ENCODE measurements around the gene SGCG.

SGCG gene

DNA sequence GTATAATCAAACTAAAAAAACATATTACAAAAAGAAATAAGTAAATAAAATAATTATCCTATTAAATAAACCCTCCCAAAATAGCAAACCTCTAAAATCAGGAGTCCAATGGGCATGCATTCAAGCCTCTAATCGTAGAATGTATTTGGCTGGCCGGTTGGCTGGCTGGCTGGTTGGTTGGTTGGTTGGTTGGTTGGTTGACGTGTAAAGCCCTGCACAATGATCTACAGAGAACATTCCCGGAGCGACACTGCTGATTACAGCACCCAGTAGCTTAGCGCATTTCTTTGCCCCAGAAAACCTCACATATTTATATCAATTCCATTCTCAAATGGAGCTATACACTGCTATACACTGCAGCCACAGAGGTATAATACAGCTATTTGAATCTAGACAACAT, 187.1 kb downstream of the SGCG start:
- no peak overlapping the region for H3K4me3 ChIP-seq (ENCODE audit: low read length, poor library complexity, severe bottlenecking)
- no peak overlapping the region for H2AFZ ChIP-seq (ENCODE audit: low read length)
- H3K4me2 ChIP-seq (ENCODE audit: low read depth, low read length, poor library complexity, severe bottlenecking): no peak overlapping the region
- no peaks in the 10 kb centered on the region for H3F3A ChIP-seq (ENCODE audit: low read depth)
- H3K9me3 ChIP-seq (ENCODE audit: insufficient read depth, low read depth, low read length): no peaks in the 10 kb centered on the region
- H3K4me1 ChIP-seq (ENCODE audit: insufficient read depth, low read length, poor library complexity, severe bottlenecking): peaks cover 14% of the 10 kb centered on the region
- peaks cover 68% of the 10 kb centered on the region for H3K36me3 ChIP-seq (ENCODE audit: insufficient read depth, low read length)
- no peaks in the 10 kb centered on the region for H3K27me3 ChIP-seq (ENCODE audit: insufficient read depth, low read length, poor library complexity, severe bottlenecking)
- peaks cover 17% of the 10 kb centered on the region for H4K20me1 ChIP-seq (ENCODE audit: insufficient read depth, low read length, poor library complexity, severe bottlenecking)
- no peaks in the 10 kb centered on the region for H3K9me2 ChIP-seq (replicated peaks; ENCODE audit: low read depth, low read length)
- H3K79me2 ChIP-seq (ENCODE audit: insufficient read depth, low read length): peaks cover 27% of the 10 kb centered on the region
- H3K9ac ChIP-seq (ENCODE audit: low read depth, low read length, poor library complexity, severe bottlenecking): no peak overlapping the region
- TF ChIP-seq EZH2phosphoT487 (IDR thresholded peaks at IDR 0.05; ENCODE audit: borderline replicate concordance): no peak
- TF ChIP-seq, protein P1, sequence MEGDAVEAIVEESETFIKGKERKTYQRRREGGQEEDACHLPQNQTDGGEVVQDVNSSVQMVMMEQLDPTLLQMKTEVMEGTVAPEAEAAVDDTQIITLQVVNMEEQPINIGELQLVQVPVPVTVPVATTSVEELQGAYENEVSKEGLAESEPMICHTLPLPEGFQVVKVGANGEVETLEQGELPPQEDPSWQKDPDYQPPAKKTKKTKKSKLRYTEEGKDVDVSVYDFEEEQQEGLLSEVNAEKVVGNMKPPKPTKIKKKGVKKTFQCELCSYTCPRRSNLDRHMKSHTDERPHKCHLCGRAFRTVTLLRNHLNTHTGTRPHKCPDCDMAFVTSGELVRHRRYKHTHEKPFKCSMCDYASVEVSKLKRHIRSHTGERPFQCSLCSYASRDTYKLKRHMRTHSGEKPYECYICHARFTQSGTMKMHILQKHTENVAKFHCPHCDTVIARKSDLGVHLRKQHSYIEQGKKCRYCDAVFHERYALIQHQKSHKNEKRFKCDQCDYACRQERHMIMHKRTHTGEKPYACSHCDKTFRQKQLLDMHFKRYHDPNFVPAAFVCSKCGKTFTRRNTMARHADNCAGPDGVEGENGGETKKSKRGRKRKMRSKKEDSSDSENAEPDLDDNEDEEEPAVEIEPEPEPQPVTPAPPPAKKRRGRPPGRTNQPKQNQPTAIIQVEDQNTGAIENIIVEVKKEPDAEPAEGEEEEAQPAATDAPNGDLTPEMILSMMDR (conservative IDR thresholded peaks at IDR 0.05; ENCODE audit: low read length): no peak

DNA sequence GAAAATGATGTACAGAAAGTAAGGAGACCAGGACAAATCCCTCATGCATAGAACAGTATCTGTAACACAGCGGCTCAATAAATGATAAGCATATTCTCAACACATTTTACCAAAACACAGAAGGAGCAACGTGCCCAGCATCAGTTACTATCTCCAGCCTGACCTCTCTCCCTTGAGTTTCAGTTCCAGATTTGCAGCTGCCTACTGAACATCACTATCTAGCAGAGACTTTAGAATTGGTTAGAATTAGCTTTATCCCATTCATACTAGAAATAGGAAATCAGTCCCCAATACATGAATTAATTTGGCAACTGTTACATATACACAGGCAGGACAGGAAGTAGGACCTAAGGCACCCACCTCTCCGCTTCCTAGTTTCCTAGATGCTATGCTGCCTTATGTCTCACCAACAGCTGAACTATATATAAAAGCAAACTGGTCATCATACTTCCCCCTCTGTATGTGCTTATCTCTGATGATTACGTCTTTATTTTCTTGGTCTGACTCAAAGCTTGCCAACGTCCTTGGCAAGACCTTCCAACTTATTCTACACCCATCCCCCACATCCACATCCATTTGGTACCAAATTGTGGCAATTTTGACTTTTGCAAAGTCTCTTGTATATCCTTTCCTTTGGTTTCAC, 191.6 kb downstream of the SGCG start:
- Histone ChIP-seq H2AFZ (ENCODE audit: low read length) (no peak overlapping the region), H3K9me2 (replicated peaks; ENCODE audit: low read depth, low read length) (no peaks in the 10 kb centered on the region), H3F3A (ENCODE audit: low read depth) (no peaks in the 10 kb centered on the region), H3K79me2 (ENCODE audit: insufficient read depth, low read length) (peaks cover 50% of the 10 kb centered on the region), H3K36me3 (ENCODE audit: insufficient read depth, low read length) (peaks cover 27% of the 10 kb centered on the region; the same call in 1 of the 2 replicates), H3K27me3 (ENCODE audit: insufficient read depth, low read length, poor library complexity, severe bottlenecking) (no peaks in the 10 kb centered on the region), H3K4me1 (ENCODE audit: insufficient read depth, low read length, poor library complexity, severe bottlenecking) (peaks cover 33% of the 10 kb centered on the region), H3K4me2 (ENCODE audit: low read depth, low read length, poor library complexity, severe bottlenecking) (peak overlapping the region; percentile 76), H3K9ac (ENCODE audit: low read depth, low read length, poor library complexity, severe bottlenecking) (peak overlapping the region; percentile 81), H3K9me3 (ENCODE audit: insufficient read depth, low read depth, low read length) (no peaks in the 10 kb centered on the region), H4K20me1 (ENCODE audit: insufficient read depth, low read length, poor library complexity, severe bottlenecking) (peaks cover 35% of the 10 kb centered on the region), H3K4me3 (ENCODE audit: low read length, poor library complexity, severe bottlenecking) (peak overlapping the region; percentile 85)
- no peak for TF ChIP-seq EZH2phosphoT487 (IDR thresholded peaks at IDR 0.05; ENCODE audit: borderline replicate concordance)
- TF ChIP-seq, protein P1 (conservative IDR thresholded peaks at IDR 0.05; ENCODE audit: low read length): no peak

All from Loucy (cell line).